Measurements from ENCODE around the gene EPYC. TPM values are rescaled to one million over a fixed set of nuclear protein-coding genes. Genes with fewer than 3 reads are reported as not detected.

The EPYC gene
- total RNA-seq, 1 experiment from 2014 or later = not detected

DNA sequence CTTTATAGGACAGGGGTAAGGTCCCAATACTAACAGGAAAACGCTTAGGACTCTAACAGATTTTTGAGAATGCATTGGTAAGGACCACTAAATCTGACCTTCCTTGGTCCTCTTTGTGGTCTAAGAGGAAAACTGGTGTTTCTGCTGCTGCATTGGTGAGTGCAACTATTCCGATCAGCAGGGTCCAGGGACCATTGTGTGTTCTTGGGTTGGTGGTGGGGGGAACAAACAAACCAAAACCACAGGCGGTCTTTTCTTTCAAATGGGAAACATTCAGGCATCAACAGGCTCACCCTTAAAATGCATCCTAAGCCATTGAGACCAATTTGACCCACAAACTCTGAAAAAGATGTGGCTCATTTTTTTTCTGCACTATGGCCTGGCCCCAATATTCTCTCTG is 20.7 kb downstream of the EPYC start:
- Histone ChIP-seq H3K27me3 (replicated peaks; ENCODE audit: insufficient read depth, low read depth, low read length, poor library complexity) (no peaks in the 10 kb centered on the region), H3K4me1 (ENCODE audit: insufficient read depth, low read length, poor library complexity, severe bottlenecking) (no peaks in the 10 kb centered on the region), H3K9me3 (ENCODE audit: low read depth, low read length, poor library complexity, severe bottlenecking) (no peaks in the 10 kb centered on the region), H3K4me3 (ENCODE audit: low read depth, low read length, poor library complexity, severe bottlenecking) (no peak overlapping the region), H3K27ac (ENCODE audit: low read depth, low read length, poor library complexity, severe bottlenecking) (no peak overlapping the region), H3K36me3 (ENCODE audit: insufficient read depth, low read length, poor library complexity, severe bottlenecking) (no peaks in the 10 kb centered on the region)
- intact Hi-C loops (cut with micrococcal nuclease; ENCODE audit: unreplicated experiment) = no loop called here
- BruUV-seq (replicated peaks) = no TSS peak
- CTCF ChIA-PET = no interaction called here
- TF ChIP-seq, protein P1, sequence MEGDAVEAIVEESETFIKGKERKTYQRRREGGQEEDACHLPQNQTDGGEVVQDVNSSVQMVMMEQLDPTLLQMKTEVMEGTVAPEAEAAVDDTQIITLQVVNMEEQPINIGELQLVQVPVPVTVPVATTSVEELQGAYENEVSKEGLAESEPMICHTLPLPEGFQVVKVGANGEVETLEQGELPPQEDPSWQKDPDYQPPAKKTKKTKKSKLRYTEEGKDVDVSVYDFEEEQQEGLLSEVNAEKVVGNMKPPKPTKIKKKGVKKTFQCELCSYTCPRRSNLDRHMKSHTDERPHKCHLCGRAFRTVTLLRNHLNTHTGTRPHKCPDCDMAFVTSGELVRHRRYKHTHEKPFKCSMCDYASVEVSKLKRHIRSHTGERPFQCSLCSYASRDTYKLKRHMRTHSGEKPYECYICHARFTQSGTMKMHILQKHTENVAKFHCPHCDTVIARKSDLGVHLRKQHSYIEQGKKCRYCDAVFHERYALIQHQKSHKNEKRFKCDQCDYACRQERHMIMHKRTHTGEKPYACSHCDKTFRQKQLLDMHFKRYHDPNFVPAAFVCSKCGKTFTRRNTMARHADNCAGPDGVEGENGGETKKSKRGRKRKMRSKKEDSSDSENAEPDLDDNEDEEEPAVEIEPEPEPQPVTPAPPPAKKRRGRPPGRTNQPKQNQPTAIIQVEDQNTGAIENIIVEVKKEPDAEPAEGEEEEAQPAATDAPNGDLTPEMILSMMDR (conservative IDR thresholded peaks at IDR 0.05; ENCODE audit: low read depth, low read length) = no peak
- TF ChIP-seq EZH2 (IDR thresholded peaks at IDR 0.05; ENCODE audit: borderline replicate concordance, low read depth, low read length, poor library complexity, severe bottlenecking) = no peak
- POLR2A ChIA-PET (ENCODE audit: low non-redundant PET) = no interaction called here
- no peak for DNase-seq (ENCODE audit: low spot score)

GRCh38 chr12:90982170-90982569 is 22.6 kb downstream of the EPYC start:
- Histone ChIP-seq H3K27me3 (replicated peaks; ENCODE audit: insufficient read depth, low read depth, low read length, poor library complexity) (no peaks in the 10 kb centered on the region), H3K27ac (ENCODE audit: low read depth, low read length, poor library complexity, severe bottlenecking) (no peak overlapping the region), H3K4me3 (ENCODE audit: low read depth, low read length, poor library complexity, severe bottlenecking) (no peak overlapping the region), H3K9me3 (ENCODE audit: low read depth, low read length, poor library complexity, severe bottlenecking) (no peaks in the 10 kb centered on the region), H3K36me3 (ENCODE audit: insufficient read depth, low read length, poor library complexity, severe bottlenecking) (no peaks in the 10 kb centered on the region), H3K4me1 (ENCODE audit: insufficient read depth, low read length, poor library complexity, severe bottlenecking) (no peaks in the 10 kb centered on the region)
- intact Hi-C loops (cut with micrococcal nuclease; ENCODE audit: unreplicated experiment) = no loop called here
- no peak for DNase-seq (ENCODE audit: low spot score)
- TF ChIP-seq, protein P1 (conservative IDR thresholded peaks at IDR 0.05; ENCODE audit: low read depth, low read length) = no peak
- TF ChIP-seq EZH2 (IDR thresholded peaks at IDR 0.05; ENCODE audit: borderline replicate concordance, low read depth, low read length, poor library complexity, severe bottlenecking) = no peak
- BruUV-seq (replicated peaks) = no TSS peak
- ChIA-PET POLR2A (ENCODE audit: low non-redundant PET) (no interaction called here), CTCF (no interaction called here)

- ChIA-PET POLR2A (ENCODE audit: low non-redundant PET) (no interaction called here), CTCF (no interaction called here)
- no peak for DNase-seq (ENCODE audit: low spot score)
- no peak overlapping the region for H3K4me3 ChIP-seq (ENCODE audit: low read depth, low read length, poor library complexity, severe bottlenecking)
- no TSS peak for BruUV-seq (replicated peaks)
- no peaks in the 10 kb centered on the region for H3K4me1 ChIP-seq (ENCODE audit: insufficient read depth, low read length, poor library complexity, severe bottlenecking)
- no peaks in the 10 kb centered on the region for H3K36me3 ChIP-seq (ENCODE audit: insufficient read depth, low read length, poor library complexity, severe bottlenecking)
- no peaks in the 10 kb centered on the region for H3K9me3 ChIP-seq (ENCODE audit: low read depth, low read length, poor library complexity, severe bottlenecking)
- intact Hi-C loops (cut with micrococcal nuclease; ENCODE audit: unreplicated experiment) = no loop called here
- no peak overlapping the region for H3K27ac ChIP-seq (ENCODE audit: low read depth, low read length, poor library complexity, severe bottlenecking)
- H3K27me3 ChIP-seq (replicated peaks; ENCODE audit: insufficient read depth, low read depth, low read length, poor library complexity) = no peaks in the 10 kb centered on the region
- TF ChIP-seq, protein P1 (conservative IDR thresholded peaks at IDR 0.05; ENCODE audit: low read depth, low read length) = no peak
- TF ChIP-seq EZH2 (IDR thresholded peaks at IDR 0.05; ENCODE audit: borderline replicate concordance, low read depth, low read length, poor library complexity, severe bottlenecking) = no peak
Measured at GRCh38 chr12:90979951-90980350, 24.8 kb downstream of the EPYC start.
